Activated B cell treated with CpG ODN at 0.5 μM for 24 hours (primary cell): ENCODE results near the gene PRRT1B. TPM values are rescaled to one million over a fixed set of nuclear protein-coding genes. Genes with fewer than 3 reads are reported as not detected.
"Not testable (repeated sequence)": the region's sequence is repeated elsewhere in the genome, so short reads cannot be mapped to it uniquely, and the experiment has no call there.

Source experiments
- ATAC-seq: fragments of 200-7000 bp; cut with Tn5 transposase; one replicate; pipeline ENCODE4 v1.10.0; 2021; ENCODE audit warnings: low read depth, mild to moderate bottlenecking, moderate library complexity
- CTCF ChIA-PET: fragments of 350-600 bp; sonication (Branson Sonifier 250); formaldehyde crosslinking; loops from one replicate; lab custom pipeline; 2021; ENCODE audit warnings: antibody characterized with exemption; lab: Charles Lee
- POLR2A ChIA-PET: fragments of 350-600 bp; sonication (Branson Sonifier 250); formaldehyde crosslinking; loops from one replicate; lab custom pipeline; 2021; ENCODE audit warnings: antibody characterized with exemption; lab: Charles Lee
- DNase-seq: peaks from one replicate; pipeline ENCODE4 v3.0.0; 2022
- H3K27ac Mint-ChIP-seq: one replicate; pipeline ENCODE4 v1.8.0; 2020; ENCODE audit warnings: mixed read lengths
- H3K27me3 Mint-ChIP-seq: one replicate; pipeline ENCODE4 v1.8.0; 2021; ENCODE audit warnings: mixed read lengths
- H3K36me3 Mint-ChIP-seq: one replicate; pipeline ENCODE4 v1.8.0; 2021; ENCODE audit warnings: low read depth, mixed read lengths
- H3K4me1 Mint-ChIP-seq: one replicate; pipeline ENCODE4 v1.8.0; 2021; ENCODE audit warnings: mixed read lengths
- H3K4me3 Mint-ChIP-seq: one replicate; pipeline ENCODE4 v1.8.0; 2020; ENCODE audit warnings: mild to moderate bottlenecking, mixed read lengths
- H3K9me3 Mint-ChIP-seq: one replicate; pipeline ENCODE4 v1.8.0; 2020; ENCODE audit warnings: mixed read lengths
- intact Hi-C: fragments of 100-400 bp; cut with micrococcal nuclease; formaldehyde crosslinking; loops from one replicate; pipeline ENCODE4 v1.15.1; 2024
- total RNA-seq: library from RNA; stranded (reverse); gene quantifications from 2 replicates; pipeline ENCODE4 v1.2.3, GENCODE V29; 2022
- TF ChIP-seq, protein P1 (sequence below): fragments of 200-600 bp; IDR thresholded peaks from one replicate; pipeline ENCODE4 v1.8.0; 2022; ENCODE audit warnings: antibody characterized with exemption, mild to moderate bottlenecking

Gene PRRT1B
- total RNA-seq, 1 donor from 2014 or later = not detected

DNA sequence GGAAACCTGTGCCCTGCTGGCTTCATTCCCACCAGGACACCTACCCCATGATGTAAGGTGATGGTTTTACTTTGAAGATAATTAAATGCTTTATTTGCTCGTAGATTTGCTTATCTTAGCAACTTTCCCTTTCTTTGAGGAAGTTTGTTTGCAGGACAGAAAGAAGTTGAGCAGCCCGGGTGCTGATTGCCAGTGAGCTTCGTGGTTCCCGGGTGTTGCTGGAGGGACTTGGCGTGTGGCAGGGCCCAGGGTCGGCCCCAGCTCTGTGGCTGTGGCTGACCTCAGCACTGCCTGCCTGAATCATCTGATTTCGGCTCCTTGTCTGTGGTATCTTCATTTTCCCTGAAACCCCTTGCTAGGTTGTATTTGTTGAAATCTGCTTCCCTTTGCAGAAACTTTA, 33.9 kb upstream of the PRRT1B start:
- ChIA-PET CTCF (no interaction called here), POLR2A (no interaction called here)

DNA sequence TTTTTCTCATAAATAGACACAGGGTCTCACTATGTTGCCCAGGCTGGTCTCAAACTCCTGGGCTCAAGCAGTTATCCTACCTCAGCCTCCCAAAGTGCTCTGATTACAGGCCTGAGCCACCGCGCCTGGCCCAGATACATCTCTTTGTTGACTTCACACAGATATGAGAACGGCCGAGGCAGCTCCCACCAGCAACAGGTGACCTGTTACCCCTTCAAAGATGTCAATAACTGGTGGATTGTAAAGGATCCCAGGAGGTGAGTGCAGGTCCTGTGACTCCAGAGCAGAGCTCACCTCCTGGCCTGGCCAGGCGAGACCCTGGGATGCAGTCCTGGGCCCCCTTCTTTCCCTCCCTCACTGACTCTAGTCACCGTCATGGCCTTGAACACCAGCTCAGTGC, 33.4 kb upstream of the PRRT1B start:
- CTCF ChIA-PET = no interaction called here
- Mint-ChIP-seq H3K27ac (no peak overlapping the region), H3K4me3 (no peak overlapping the region), H3K9me3 (no peaks in the 10 kb centered on the region), H3K4me1 (peaks cover 5% of the 10 kb centered on the region), H3K36me3 (peaks cover 47% of the 10 kb centered on the region), H3K27me3 (no peaks in the 10 kb centered on the region)
- DNase-seq = no peak
- no peak for ATAC-seq
- intact Hi-C loops = no loop called here
- TF ChIP-seq, protein P1, sequence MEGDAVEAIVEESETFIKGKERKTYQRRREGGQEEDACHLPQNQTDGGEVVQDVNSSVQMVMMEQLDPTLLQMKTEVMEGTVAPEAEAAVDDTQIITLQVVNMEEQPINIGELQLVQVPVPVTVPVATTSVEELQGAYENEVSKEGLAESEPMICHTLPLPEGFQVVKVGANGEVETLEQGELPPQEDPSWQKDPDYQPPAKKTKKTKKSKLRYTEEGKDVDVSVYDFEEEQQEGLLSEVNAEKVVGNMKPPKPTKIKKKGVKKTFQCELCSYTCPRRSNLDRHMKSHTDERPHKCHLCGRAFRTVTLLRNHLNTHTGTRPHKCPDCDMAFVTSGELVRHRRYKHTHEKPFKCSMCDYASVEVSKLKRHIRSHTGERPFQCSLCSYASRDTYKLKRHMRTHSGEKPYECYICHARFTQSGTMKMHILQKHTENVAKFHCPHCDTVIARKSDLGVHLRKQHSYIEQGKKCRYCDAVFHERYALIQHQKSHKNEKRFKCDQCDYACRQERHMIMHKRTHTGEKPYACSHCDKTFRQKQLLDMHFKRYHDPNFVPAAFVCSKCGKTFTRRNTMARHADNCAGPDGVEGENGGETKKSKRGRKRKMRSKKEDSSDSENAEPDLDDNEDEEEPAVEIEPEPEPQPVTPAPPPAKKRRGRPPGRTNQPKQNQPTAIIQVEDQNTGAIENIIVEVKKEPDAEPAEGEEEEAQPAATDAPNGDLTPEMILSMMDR = no peak
- POLR2A ChIA-PET = no interaction called here

More for the DNA sequence above, 33.9 kb upstream of the PRRT1B start:
- intact Hi-C loops = no loop called here
- Mint-ChIP-seq H3K27me3 (no peaks in the 10 kb centered on the region), H3K36me3 (peaks cover 49% of the 10 kb centered on the region), H3K9me3 (no peaks in the 10 kb centered on the region), H3K4me3 (no peak overlapping the region), H3K4me1 (peaks cover 5% of the 10 kb centered on the region), H3K27ac (no peak overlapping the region)
- TF ChIP-seq, protein P1 = no peak
- no peak for ATAC-seq
- DNase-seq = no peak

DNA sequence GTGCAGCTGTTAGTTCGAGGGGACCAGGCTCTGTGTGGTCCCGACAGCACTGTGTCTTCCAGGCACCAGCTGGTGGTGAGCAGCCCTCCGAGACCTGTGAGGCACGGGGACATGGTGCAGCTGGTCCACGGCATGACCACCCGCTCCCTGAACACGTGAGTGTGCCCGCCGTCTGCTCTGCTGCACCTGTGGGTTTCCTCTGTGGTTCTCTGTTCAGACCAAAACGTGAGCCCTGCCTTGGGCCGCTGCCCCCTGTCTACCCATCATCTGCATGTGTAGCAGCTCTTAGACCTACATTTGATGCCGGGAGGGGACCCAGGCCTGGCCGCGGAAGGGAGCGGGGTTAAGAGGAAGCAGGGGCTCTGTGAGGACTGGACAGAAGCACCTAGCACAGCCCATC, 32.1 kb upstream of the PRRT1B start:
- peaks cover 53% of the 10 kb centered on the region for H3K36me3 Mint-ChIP-seq
- CTCF ChIA-PET = no interaction called here
- H3K4me1 Mint-ChIP-seq = peaks cover 5% of the 10 kb centered on the region
- TF ChIP-seq, protein P1 = no peak
- DNase-seq (no peak), ATAC-seq (no peak)
- no peak overlapping the region for H3K27ac Mint-ChIP-seq
- intact Hi-C loops = no loop called here
- POLR2A ChIA-PET = no interaction called here
- no peak overlapping the region for H3K4me3 Mint-ChIP-seq
- no peaks in the 10 kb centered on the region for H3K9me3 Mint-ChIP-seq
- H3K27me3 Mint-ChIP-seq = no peaks in the 10 kb centered on the region

DNA sequence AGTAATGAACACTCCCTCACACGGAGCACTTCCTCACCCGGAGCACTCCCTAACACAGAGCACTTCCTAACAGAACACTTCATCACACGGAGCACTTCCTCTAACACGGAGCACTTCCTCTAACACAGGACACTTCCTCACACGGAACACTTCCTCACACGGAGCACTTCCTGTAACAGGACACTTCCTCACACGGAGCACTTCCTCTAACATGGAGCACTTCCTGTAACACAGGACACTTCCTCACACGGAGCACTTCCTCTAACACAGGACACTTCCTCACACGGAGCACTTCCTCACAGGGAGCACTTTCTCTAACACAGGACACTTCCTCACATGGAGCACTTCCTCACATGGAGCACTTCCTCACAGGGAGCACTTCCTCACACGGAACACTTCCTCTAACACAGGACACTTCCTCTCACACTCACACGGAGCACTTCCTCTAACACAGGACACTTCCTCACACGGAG, 29.7 kb upstream of the PRRT1B start:
- ATAC-seq, H3K27me3 Mint-ChIP-seq, DNase-seq, POLR2A ChIA-PET, H3K4me1 Mint-ChIP-seq, H3K4me3 Mint-ChIP-seq, H3K27ac Mint-ChIP-seq, intact Hi-C loops, CTCF ChIA-PET, H3K9me3 Mint-ChIP-seq: not testable (repeated sequence)
- peaks cover 64% of the 10 kb centered on the region for H3K36me3 Mint-ChIP-seq

DNA sequence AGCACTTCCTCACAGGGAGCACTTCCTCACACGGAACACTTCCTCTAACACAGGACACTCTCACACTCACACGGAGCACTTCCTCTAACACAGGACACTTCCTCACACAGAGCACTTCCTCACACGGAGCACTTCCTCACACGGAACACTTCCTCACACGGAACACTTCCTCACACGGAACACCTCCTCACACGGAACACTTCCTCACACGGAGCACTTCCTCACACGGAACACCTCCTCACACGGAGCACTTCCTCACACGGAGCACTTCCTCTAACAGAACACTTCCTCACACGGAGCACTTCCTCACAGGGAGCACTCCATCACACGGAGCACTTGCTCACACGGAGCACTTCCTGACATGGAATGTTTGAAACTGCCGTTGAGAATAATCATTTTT, 29.2 kb upstream of the PRRT1B start:
- ChIA-PET CTCF (no interaction called here), POLR2A (no interaction called here)
- Mint-ChIP-seq H3K27me3 (no peaks in the 10 kb centered on the region), H3K27ac (no peak overlapping the region), H3K9me3 (no peaks in the 10 kb centered on the region), H3K4me1 (peaks cover 5% of the 10 kb centered on the region), H3K36me3 (peaks cover 60% of the 10 kb centered on the region), H3K4me3 (no peak overlapping the region)
- TF ChIP-seq, protein P1 = no peak
- ATAC-seq (no peak), DNase-seq (no peak)
- intact Hi-C loops = no loop called here

DNA sequence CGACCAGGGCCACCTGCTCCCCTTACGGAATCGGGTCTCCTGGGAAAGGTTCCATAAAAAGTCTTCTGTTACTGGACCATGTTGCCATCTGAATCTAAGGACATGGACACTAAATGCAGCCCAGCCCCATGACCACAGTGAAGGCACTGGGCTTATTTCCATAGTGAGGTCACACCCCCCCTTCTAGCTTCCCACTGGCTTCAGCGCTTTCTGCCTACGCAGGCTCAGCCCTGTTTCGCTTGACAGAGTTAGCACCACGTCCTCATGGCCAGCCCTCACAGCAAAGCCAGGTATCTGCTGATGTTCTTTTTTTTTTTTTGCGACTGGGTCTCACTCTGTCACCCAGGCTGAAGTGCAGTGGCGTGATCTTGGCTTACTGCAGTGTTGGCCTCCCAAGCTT, 28.4 kb upstream of the PRRT1B start:
- CTCF ChIA-PET = no interaction called here
- H3K27me3 Mint-ChIP-seq = no peaks in the 10 kb centered on the region

More for the DNA sequence above, 28.4 kb upstream of the PRRT1B start:
- intact Hi-C loops = no loop called here
- POLR2A ChIA-PET = interaction anchor here (0.7 kb wide), 2 partner anchors 9 to 596 kb away, joined by 3 read pairs; no protein-coding TSS in a partner anchor
- H3K4me3 Mint-ChIP-seq = no peak overlapping the region
- DNase-seq (no peak), ATAC-seq (no peak)
- H3K4me1 Mint-ChIP-seq = peaks cover 5% of the 10 kb centered on the region
- H3K9me3 Mint-ChIP-seq = no peaks in the 10 kb centered on the region
- TF ChIP-seq, protein P1 = no peak
- H3K36me3 Mint-ChIP-seq = peaks cover 60% of the 10 kb centered on the region
- no peak overlapping the region for H3K27ac Mint-ChIP-seq
